HEK293 (cell line): ENCODE data around the gene DPEP1.

Experiments
- CTCF ChIP-seq: fragments of 450-650 bp; formaldehyde crosslinking; IDR thresholded peaks from 2 replicates; pipeline ENCODE4 v1.5.1; 2016; ENCODE audit warnings: missing biosample characterization, missing genetic modification characterization
- REPIN1 ChIP-seq: fragments of 450-650 bp; formaldehyde crosslinking; IDR thresholded peaks from 2 replicates; pipeline ENCODE4 v1.5.1; 2017; ENCODE audit warnings: missing biosample characterization, missing genetic modification characterization, low read depth
- ZBTB20 ChIP-seq: fragments of 450-650 bp; formaldehyde crosslinking; IDR thresholded peaks from 2 replicates; pipeline ENCODE4 v1.5.1; 2016; ENCODE audit warnings: missing biosample characterization, missing genetic modification characterization
- ZNF280D ChIP-seq: fragments of 450-650 bp; formaldehyde crosslinking; IDR thresholded peaks from 2 replicates; pipeline ENCODE4 v1.5.1; 2016; ENCODE audit warnings: missing biosample characterization, missing genetic modification characterization
- ZNF302 ChIP-seq: fragments of 450-650 bp; formaldehyde crosslinking; IDR thresholded peaks from 2 replicates; pipeline ENCODE4 v1.5.1; 2016; ENCODE audit warnings: missing biosample characterization, missing genetic modification characterization, low read depth
- ZNF521 ChIP-seq: fragments of 450-650 bp; formaldehyde crosslinking; IDR thresholded peaks from 2 replicates; pipeline ENCODE4 v1.5.1; 2017; ENCODE audit warnings: missing biosample characterization, mild to moderate bottlenecking, missing genetic modification characterization
- ZNF548 ChIP-seq: fragments of 450-650 bp; formaldehyde crosslinking; IDR thresholded peaks from 2 replicates; pipeline ENCODE4 v1.5.1; 2016; ENCODE audit warnings: missing biosample characterization, missing genetic modification characterization
- ZNF560 ChIP-seq: fragments of 450-650 bp; formaldehyde crosslinking; IDR thresholded peaks from 2 replicates; pipeline ENCODE4 v1.5.1; 2017; ENCODE audit warnings: missing biosample characterization, missing genetic modification characterization, borderline replicate concordance
- ZNF768 ChIP-seq: fragments of 450-650 bp; formaldehyde crosslinking; IDR thresholded peaks from 2 replicates; pipeline ENCODE4 v1.5.1; 2018; ENCODE audit warnings: missing biosample characterization, mild to moderate bottlenecking, missing genetic modification characterization
- ZNF785 ChIP-seq: fragments of 450-650 bp; formaldehyde crosslinking; IDR thresholded peaks from 2 replicates; pipeline ENCODE4 v1.5.1; 2016; ENCODE audit warnings: missing biosample characterization, missing genetic modification characterization
- ZNF791 ChIP-seq: fragments of 450-650 bp; formaldehyde crosslinking; IDR thresholded peaks from 2 replicates; pipeline ENCODE4 v1.5.1; 2016; ENCODE audit warnings: missing biosample characterization, missing genetic modification characterization
- TF ChIP-seq, protein P1 (sequence below): fragments of 450-650 bp; formaldehyde crosslinking; IDR thresholded peaks from 2 replicates; pipeline ENCODE4 v1.5.1; 2016; ENCODE audit warnings: missing biosample characterization, missing genetic modification characterization, borderline replicate concordance
- TF ChIP-seq, protein P2 (sequence below): fragments of 450-650 bp; formaldehyde crosslinking; IDR thresholded peaks from 2 replicates; pipeline ENCODE4 v1.5.1; 2016; ENCODE audit warnings: missing biosample characterization, missing genetic modification characterization

GRCh38 chr16:89602273-89602951 is 11.0 kb upstream of the DPEP1 start:
- no peak for TF ChIP-seq CTCF (tag by site-specific recombination)
- TF ChIP-seq REPIN1 (tag by site-specific recombination), result no peak
- no peak for TF ChIP-seq ZNF521 (tag by site-specific recombination)
- TF ChIP-seq ZNF548 (tag by site-specific recombination), result no peak
- TF ChIP-seq, protein P1, sequence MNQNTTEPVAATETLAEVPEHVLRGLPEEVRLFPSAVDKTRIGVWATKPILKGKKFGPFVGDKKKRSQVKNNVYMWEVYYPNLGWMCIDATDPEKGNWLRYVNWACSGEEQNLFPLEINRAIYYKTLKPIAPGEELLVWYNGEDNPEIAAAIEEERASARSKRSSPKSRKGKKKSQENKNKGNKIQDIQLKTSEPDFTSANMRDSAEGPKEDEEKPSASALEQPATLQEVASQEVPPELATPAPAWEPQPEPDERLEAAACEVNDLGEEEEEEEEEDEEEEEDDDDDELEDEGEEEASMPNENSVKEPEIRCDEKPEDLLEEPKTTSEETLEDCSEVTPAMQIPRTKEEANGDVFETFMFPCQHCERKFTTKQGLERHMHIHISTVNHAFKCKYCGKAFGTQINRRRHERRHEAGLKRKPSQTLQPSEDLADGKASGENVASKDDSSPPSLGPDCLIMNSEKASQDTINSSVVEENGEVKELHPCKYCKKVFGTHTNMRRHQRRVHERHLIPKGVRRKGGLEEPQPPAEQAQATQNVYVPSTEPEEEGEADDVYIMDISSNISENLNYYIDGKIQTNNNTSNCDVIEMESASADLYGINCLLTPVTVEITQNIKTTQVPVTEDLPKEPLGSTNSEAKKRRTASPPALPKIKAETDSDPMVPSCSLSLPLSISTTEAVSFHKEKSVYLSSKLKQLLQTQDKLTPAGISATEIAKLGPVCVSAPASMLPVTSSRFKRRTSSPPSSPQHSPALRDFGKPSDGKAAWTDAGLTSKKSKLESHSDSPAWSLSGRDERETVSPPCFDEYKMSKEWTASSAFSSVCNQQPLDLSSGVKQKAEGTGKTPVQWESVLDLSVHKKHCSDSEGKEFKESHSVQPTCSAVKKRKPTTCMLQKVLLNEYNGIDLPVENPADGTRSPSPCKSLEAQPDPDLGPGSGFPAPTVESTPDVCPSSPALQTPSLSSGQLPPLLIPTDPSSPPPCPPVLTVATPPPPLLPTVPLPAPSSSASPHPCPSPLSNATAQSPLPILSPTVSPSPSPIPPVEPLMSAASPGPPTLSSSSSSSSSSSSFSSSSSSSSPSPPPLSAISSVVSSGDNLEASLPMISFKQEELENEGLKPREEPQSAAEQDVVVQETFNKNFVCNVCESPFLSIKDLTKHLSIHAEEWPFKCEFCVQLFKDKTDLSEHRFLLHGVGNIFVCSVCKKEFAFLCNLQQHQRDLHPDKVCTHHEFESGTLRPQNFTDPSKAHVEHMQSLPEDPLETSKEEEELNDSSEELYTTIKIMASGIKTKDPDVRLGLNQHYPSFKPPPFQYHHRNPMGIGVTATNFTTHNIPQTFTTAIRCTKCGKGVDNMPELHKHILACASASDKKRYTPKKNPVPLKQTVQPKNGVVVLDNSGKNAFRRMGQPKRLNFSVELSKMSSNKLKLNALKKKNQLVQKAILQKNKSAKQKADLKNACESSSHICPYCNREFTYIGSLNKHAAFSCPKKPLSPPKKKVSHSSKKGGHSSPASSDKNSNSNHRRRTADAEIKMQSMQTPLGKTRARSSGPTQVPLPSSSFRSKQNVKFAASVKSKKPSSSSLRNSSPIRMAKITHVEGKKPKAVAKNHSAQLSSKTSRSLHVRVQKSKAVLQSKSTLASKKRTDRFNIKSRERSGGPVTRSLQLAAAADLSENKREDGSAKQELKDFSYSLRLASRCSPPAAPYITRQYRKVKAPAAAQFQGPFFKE, result no peak
- no peak for TF ChIP-seq ZNF302 (tag by site-specific recombination)
- TF ChIP-seq ZNF280D (tag by site-specific recombination), result no peak
- peak; percentile 36; the same call in 1 of the 2 replicates for TF ChIP-seq ZBTB20
- TF ChIP-seq, protein P2, sequence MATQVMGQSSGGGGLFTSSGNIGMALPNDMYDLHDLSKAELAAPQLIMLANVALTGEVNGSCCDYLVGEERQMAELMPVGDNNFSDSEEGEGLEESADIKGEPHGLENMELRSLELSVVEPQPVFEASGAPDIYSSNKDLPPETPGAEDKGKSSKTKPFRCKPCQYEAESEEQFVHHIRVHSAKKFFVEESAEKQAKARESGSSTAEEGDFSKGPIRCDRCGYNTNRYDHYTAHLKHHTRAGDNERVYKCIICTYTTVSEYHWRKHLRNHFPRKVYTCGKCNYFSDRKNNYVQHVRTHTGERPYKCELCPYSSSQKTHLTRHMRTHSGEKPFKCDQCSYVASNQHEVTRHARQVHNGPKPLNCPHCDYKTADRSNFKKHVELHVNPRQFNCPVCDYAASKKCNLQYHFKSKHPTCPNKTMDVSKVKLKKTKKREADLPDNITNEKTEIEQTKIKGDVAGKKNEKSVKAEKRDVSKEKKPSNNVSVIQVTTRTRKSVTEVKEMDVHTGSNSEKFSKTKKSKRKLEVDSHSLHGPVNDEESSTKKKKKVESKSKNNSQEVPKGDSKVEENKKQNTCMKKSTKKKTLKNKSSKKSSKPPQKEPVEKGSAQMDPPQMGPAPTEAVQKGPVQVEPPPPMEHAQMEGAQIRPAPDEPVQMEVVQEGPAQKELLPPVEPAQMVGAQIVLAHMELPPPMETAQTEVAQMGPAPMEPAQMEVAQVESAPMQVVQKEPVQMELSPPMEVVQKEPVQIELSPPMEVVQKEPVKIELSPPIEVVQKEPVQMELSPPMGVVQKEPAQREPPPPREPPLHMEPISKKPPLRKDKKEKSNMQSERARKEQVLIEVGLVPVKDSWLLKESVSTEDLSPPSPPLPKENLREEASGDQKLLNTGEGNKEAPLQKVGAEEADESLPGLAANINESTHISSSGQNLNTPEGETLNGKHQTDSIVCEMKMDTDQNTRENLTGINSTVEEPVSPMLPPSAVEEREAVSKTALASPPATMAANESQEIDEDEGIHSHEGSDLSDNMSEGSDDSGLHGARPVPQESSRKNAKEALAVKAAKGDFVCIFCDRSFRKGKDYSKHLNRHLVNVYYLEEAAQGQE (tag by site-specific recombination), result no peak
- no peak for TF ChIP-seq ZNF791
- TF ChIP-seq ZNF560 (tag by site-specific recombination), result no peak
- no peak for TF ChIP-seq ZNF785 (tag by site-specific recombination)
- TF ChIP-seq ZNF768 (tag by site-specific recombination), result no peak; the same call in 1 of the 2 replicates
